ENCODE measurements around the gene ZNF148.

Gene ZNF148

DNA sequence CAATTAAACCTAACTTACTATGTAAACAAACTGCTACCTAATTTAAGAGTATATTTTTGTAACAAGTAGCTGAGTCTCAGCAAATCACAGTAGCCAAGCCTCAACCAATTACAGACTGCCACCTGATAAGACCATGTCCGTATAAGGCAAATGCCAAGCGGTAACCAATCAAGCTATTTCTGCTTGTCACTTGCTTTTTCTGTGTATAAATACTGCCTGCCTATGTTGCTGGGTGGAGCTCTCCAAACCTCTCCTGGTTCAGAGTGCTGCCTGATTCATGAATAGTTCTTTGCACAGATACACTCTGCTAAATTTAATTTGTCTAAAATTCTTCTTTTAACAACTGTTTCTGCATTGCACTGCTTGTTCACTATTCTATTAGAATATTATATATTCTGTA is 42.6 kb downstream of the ZNF148 start:
- no peak for DNase-seq (ENCODE audit: low spot score)

DNA sequence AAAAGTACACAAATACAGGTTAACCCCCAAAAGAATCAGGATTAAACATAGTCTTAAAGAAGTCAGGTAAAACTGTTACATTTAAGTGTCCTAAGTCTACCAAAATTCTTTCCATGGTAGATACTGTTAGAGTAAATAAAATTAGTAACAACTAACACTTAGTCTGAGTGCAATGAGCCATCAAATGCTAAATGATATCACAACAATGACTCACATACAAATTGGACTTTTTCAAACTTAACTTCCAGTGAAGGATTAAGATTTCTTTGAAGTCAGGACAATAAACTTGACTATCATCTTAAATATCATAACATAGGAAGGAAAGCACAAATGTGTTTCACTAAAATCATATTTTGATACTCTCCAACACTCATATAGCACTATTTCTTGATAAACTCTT is 43.9 kb downstream of the ZNF148 start:
- DNase-seq (ENCODE audit: low spot score), result no peak

DNA sequence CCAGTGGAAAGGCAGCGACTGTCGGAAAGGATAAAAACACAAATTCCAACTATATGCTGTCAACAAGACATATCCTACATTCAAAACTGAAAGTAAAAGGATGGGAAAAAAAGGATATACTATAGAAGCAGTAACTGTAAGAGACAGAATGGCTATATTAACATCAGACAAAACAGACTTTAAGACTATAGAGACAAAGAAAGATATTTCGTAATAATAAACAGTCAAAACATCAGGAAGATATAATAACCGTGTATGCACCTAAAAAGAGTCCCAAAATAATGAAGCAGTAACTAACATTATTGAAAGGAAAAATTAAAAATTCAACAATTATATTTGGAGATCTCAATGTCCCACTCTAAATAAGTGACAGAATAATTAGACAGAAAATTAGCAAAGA is 48.2 kb downstream of the ZNF148 start:
- DNase-seq (ENCODE audit: low spot score), result no peak

DNA sequence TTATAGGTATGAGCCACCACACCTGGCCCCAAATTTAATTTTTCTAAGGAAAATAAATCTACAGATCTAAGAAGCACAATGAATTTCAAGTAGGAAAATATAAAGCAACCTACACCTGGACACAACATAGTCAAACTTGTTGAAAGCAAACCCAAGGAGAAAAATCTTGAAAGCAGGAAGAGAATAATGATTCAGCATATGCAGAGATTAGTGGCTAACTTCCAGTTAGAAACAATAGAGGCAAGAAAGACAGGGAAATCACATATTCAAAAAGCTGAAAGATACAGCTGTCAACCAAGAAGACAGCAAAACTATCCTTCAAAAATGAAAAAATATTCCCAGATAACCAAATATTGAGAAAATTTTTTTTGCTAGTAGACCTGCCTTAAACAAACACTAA is 49.4 kb downstream of the ZNF148 start:
- DNase-seq (ENCODE audit: low spot score), result no peak

DNA sequence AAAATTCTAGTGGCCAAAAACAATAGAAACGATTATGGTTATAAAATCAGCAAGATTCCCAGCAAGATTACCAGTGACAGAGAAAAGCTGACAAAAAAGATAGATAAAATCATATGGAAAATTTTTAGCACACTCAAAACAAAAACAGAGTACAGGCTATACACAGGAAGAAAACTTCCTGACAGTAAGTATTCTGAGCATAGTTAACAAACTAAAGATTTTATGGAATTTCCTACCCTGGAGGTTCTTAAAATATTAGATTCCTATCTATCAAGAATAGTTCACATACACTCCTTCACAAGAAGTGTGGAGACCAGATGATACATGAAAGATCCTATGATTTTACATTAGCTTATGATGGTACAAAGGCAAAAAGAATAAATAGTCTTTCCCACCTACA is 50.8 kb downstream of the ZNF148 start:
- DNase-seq (ENCODE audit: low spot score), result no peak

DNA sequence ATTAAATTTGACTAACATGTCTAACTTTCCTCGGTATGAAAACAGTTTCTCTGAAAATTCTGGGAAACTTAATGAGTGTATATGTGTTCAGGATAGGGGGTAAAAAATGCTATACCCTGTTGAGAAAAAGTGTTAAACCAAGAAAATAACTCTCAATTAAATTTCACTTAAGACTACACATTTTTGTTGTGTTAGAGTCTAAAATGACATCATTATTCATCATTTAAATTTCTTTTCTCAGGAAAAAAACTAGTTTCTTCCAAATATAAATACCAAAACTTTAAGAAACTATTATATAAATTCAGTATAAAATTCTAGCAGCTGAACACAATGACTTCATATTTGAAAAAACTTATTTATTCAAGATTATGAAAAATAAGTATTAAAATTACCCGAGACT is 52.2 kb downstream of the ZNF148 start:
- DNase-seq (ENCODE audit: low spot score), result no peak

DNA sequence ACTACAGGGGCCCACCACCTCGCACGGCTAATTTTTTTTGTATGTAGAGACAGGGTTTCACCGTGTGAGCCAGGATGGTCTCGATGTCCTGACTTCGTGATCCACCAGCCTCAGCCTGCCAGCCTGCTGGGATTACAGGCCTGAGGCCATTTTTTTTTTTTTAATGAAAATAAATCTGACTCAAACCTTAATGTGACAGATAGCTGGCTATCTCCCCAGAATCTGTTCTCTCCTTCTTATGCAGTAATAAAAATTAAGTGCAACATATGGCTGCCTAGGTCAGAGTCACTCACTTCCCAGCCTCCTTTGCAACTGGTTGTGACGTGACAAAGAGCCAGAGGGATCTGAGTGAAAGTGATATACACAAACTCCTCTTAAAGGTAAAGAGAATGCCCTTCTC is 53.0 kb downstream of the ZNF148 start:
- DNase-seq (ENCODE audit: low spot score), result peak; percentile 4

DNA sequence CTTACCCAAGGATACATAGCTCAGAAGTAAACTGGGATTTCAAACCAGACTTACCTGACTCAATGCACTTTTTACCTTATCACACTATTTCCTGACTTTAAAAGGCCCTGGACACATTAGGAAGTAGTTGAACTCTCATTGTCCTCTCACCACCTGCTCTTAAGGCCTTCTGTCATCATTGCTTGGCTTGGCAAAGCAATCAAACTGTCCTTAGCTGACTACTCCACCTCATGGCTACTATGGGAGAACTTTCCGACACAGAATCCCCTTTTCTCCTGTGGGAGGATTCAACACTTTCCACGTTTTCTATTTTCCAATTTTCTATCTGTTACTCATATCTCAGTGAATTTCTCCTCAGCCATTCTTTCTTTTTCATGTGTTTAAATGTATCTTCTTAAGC is 55.4 kb downstream of the ZNF148 start:
- DNase-seq (ENCODE audit: low spot score), result no peak

DNA sequence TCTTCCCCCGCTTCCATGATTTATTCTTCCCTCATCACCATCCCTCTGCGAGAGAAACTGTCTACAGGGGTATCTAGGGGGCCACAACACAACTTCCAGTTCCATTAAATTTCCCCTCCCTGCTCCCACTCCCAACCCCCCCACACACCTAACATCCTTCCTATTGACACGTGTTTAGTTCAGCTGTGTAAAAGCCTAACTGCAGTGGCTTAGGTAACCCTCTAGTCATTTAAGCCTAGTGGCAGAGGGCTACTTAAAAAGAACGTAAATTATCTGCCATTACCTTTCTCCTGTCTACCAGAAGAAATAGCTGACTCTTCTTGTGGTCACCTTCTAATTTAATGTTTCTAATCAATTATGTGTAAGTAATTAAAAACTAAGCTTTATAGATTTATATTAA is 56.3 kb downstream of the ZNF148 start:
- no peak for DNase-seq (ENCODE audit: low spot score)

DNA sequence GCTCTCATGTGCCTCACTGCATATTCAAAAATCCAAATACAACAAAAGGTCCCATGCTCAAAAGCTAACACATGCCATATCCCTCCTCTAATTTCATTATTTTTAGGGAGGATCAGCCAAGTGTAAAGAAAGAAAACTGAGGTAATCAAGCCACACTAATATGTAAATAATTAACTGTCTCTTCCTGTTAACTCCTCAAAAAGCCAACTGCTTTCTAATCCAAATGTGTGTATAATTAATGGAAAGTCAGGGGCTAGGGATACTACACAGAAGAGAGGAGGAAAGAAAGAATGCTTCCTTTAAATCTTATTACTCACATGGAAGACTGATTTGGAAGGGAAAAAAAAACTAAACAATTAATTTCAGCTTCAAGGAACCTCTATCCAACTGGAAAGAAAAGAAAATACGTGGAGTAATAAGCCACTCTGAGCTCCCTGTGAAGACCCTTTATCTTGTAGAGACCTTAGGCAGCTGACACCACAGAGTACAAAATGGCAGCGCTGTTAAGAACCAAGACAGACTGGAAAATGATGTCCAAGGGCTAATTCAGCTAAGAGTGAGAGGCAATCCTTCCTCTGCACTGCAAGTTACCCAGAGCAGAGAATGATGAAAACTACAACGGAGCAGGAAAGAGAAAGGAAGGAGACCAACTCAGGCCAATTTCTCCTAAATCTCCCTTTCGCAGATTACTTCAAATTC is 56.8 kb downstream of the ZNF148 start:
- no peak for DNase-seq (ENCODE audit: low spot score)

DNA sequence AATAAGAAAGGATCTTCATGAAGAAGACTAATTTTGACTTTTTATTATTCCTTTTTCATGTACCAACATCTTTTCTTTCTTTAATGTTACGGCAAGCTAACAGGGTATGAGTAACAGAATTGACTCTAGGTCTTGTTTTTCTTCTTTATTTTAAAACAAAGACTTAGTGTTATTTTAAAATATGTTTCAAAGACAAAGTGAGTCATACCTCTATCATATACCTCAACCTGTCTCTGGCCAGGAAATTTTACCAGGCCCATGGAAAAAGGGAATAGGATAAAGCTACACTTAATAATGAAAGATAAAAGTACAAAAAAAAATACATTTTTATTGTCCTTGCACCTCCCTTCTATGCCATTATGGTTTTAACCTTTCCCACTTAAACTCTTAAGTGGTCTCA is 57.4 kb downstream of the ZNF148 start:
- DNase-seq (ENCODE audit: low spot score), result no peak

DNA sequence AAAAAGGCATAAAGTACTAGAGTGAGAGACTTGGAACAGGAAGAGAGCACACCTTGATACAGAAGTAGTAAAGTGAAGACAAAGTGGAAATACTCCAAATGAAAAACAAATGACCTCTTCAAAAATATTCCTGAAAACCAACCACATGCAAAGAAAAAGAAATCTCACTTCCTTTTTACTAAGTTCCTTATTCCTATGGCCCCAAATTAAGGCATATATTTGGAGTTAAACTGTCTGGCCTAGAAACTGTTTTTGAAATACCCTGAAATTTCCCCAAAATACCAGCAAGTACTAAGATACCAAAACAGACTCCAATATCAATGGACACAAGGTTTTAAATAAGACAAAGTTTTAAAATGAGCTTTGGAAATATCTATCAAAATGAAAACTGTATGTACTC is 58.2 kb downstream of the ZNF148 start:
- no peak for DNase-seq (ENCODE audit: low spot score)

DNA sequence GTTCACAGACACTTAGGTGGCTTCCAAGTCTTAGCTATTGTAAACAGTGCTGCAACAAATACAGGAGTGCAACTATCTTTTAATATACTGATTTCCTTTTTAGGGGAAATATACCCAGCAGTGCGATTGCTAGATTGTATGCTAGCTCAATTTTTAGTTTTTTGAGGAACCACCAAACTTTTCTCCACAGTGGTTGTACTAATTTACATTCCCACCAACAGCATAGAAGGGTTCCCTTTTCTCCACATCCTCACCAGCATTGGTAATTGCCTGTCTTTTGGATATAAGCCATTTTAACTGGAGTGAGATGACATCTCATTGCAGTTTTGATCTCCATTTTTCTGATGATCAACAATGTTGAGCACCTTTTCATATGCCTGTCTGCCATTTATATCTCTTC is 58.9 kb downstream of the ZNF148 start:
- no peak for DNase-seq (ENCODE audit: low spot score)

DNA sequence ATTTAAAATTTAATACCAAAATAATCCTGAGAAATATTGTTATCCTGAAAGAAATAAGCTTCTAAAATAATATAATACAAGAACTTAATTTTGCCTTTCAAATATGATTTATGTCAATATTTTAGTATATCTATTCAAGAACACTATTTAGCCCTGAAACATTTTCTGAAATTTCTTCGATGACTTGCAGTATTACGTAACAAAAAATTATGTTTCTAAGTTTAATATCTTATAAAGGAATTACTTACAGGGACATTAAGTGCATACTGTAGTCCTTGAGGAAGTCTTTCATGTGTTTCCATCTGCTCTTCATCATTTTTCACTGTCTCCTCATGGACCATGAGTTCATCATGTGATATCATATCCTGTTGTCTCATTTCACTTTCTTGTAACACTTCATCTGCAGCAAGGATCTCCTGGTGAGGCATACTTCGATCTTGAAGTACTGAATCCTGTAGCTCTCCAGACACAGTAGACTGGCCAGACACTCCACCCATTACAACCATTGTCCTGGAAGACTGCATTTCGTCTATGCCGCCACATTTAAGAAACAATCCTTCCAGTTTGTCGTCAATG is 62.0 kb downstream of the ZNF148 start:
- DNase-seq (ENCODE audit: low spot score), result peak; percentile 27

DNA sequence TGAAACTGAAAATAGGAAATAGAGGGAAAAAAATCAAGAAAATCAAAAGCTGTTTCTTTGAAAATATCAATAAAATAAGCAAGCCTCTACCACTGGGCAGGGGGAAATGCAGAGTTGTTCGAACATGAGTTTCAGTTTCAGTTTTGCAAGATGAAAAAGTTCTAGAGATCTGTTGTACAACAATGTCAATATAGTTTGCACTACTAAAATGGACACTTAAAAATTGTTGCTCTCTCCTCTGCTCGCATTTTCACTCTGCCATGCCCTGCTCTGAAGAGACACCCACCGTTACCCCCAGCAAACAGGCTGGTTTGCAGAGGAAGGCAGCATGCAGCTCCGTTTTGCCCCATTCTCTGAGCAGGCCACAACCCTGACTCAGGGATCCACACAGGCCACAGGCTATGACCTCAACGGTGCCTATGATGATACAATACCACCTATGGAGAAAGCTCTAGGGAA is 64.5 kb downstream of the ZNF148 start:
- no peak for DNase-seq (ENCODE audit: low spot score)

DNA sequence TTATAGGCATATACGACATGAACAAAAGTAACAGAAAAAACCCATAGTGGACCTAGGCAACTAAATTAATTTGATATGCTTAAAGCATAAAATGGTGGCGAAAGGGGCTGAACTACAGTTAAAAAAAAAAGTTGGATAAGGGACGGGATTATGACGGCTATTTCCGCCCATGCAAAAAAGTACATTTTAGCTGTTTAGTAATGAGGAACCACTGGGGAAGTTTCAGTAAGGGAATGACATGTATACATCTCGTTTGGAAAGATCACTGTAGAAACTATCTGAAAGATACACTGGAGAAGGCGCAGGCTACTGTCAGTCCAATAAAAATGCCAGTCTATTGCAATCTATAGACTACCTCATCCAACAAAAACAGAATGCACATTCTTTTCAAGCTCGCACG is 65.6 kb downstream of the ZNF148 start:
- no peak for DNase-seq (ENCODE audit: low spot score)

DNA sequence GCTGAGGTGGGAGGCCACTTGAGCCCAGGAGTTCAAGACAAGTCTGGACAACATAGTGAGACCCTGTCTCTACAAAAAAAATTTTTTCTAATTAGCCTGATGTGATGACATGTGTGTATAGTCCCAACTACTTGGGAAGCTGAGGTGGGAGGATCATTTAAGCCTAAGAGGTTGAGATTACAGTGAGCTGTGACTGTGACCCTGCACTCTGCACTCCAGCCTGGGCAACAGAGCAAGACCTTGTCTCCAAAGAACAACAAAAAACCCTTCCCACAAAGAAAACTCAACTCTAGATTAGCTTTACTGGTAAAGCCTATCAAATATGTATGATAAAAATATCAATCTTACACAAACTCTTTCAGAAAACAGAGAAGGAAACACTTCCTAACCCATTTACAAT is 68.5 kb downstream of the ZNF148 start:
- no peak for DNase-seq (ENCODE audit: low spot score)

DNA sequence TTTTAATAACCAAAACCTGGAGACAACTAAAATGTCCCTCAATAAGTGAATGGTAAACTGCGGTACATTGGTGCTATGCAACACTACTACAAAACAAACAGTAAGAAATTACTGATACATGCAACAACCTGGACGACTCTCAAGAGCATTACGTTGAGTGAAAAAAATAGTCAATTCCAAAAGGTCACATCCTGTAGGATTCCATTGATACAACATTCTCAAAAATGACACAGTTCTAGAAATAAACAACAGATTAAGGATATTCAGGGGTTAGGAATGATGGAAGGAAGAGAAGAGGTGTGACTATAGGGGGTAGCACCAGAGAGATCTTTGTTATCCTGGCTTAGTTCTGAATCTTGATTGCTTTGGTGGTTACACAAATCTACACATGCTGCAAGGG is 72.2 kb downstream of the ZNF148 start:
- no peak for DNase-seq (ENCODE audit: low spot score)

DNA sequence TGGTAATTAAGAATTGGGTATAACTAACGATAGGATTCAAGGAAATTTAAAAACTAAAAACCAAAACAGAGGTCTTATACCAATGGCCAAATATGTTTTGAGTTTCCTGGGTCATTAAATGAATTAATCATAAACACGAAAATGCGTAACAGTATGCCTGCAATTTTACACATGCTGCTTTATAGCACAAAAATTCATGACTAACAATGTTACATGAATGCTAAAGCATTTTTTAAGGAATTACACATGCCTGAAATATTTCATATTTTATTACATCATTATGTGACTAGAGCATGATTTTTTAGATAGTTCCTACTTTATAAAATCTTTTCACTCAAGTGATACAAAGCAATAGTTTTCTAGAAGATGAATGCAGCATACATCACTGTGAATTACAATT is 74.7 kb downstream of the ZNF148 start:
- peak; percentile 52 for DNase-seq (ENCODE audit: low spot score)

DNA sequence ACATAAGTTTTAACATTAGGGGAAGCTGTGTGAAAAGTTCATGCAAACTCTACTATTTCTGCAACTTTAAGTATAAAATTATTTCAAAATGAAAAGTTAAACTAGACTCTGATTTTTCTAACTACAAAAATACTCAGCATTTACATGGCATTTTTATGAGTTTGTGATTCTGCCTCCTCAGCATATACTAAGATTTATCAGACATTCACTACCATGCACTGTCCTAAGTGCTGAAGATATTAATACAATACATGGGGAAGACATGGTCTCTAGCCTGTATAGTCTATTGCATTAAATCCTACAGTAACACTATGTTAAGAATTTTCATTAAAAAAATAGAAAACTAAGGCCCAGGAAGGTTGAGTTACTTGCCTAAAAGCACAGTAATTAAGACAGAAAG is 80.7 kb downstream of the ZNF148 start:
- DNase-seq (ENCODE audit: low spot score), result no peak

DNA sequence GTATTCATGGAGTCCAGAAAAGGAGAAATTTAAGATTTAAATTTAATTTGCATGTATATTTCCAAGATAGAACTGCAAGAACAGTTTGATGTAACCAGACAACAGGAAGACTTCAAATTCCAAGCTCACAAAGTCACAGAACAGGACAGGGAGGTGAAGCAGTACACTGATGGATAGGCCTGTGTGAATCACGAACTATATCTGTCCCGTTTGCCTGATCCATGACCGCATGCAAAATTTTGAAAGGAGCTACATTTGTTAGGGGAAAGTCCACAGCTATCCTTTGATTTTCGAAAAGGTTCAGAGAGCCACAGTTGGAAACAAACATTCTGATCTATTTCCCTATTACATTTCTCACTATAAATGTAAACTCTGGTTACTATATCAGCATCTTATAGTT is 83.1 kb downstream of the ZNF148 start:
- no peak for DNase-seq (ENCODE audit: low spot score)

DNA sequence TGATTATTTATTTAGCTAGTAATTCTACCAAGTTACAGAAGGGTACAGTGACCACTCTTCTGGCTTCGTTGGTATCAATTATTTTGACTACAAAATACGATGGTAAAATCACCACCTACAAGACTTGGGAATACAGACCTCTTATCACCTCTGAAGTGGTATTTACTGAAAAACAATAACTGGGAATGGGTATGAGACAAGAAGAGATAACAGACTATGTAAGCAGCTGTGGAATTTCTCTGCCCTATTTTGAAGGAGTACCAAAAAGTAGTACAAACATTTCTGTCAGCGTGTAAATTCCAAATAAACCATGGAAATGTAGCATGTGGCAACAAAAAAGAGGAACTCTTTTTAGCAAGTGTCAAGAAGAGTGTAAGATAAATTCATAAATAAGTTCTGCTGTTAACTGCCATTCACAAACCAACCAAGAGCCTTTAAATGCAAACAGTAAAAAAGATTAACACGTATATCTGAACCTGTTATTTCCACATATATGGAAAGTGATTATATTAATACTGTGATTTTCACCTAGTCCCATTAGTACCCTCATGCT is 85.6 kb downstream of the ZNF148 start:
- DNase-seq (ENCODE audit: low spot score), result no peak

DNA sequence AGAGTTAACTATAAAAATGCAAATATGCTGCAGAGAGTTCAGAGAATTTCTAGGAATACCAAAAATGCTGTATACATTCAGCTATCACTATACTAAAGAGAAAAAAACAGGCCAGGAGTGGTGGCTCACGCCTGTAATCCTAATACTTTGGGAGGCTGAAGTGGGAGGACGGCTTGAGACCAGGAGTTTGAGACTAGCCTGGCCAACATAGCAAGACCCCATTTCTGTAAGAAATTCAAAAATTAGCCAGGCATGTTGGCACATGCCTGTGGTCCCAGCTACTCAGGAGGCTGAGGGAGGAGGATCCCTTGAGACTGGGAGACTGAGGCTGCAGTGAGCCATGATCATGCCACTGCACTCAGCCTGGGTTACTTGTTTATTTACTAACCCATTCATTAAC is 87.9 kb downstream of the ZNF148 start:
- DNase-seq (ENCODE audit: low spot score), result no peak

DNA sequence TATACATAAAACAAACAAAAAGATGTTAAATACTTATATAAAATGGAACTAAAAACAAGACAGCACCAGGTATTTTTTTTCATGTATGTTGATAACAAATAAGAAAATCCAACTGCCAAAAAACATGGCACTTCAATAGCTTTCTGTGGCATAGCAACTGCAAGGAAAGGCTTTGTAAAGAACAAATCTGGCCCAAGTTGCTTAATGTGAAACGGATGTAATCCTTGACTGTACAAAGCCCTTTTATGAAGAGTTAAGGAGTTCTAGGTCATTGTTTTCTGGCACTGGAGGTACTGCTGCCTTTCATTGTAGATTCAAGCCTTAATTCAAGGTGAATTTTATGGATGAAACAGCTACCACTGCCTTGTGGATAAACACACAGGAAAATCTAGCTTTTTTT is 93.7 kb downstream of the ZNF148 start:
- peak; percentile 4 for DNase-seq (ENCODE audit: low spot score)

Data from AG08395 (cell line).